HG03103 (cell line): ENCODE data around the gene STIL.
"Not testable (repeated sequence)": the region's sequence is repeated elsewhere in the genome, so short reads cannot be mapped to it uniquely, and the experiment has no call there.

Source experiments
- ATAC-seq: cut with Tn5 transposase; IDR thresholded peaks from one replicate; pipeline ENCODE4 v1.9.1; 2021; ENCODE audit warnings: low read depth; ENCODE audit not compliant: unreplicated experiment

Gene STIL

DNA sequence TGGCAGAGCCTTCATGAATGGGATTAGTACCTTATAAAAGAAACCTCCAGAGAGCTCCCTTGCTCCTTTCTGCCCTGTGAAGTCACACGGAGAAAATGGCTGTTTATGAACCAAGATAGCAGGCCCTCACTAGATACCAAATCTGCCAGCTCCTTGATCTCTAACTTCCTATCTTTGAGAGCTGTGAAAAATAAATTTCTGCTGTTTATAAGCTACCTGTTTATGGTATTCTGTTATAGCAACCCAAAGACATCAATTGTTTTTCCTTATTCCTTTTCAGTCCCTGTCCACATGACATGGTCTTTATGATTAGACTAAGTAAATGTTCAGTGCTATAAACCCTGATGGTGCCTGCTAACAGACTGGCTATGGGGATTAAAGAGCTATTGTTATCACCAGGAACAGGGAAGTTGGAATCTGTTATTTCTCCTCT lies 9.7 kb upstream of the STIL start:
- no peak for ATAC-seq

DNA sequence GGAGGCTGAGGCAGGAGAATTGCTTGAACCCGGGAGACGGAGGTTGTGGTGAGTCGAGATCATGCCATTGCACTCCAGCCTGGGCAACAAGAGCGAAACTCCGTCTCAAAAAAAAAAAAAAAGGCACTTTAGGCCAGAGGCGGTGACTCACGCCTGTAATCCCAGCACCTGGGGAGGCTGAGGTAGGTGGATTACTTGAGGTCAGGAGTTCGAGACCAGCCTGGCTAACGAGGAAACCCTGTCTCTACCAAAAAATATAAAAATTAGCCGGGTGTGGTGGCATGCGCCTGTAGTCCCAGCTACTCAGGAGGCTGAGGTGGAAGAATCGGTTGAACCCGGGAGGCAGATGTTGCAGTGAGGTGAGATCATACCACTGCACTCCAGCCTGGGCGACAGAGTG lies 6.0 kb upstream of the STIL start:
- ATAC-seq = not testable (repeated sequence)

DNA sequence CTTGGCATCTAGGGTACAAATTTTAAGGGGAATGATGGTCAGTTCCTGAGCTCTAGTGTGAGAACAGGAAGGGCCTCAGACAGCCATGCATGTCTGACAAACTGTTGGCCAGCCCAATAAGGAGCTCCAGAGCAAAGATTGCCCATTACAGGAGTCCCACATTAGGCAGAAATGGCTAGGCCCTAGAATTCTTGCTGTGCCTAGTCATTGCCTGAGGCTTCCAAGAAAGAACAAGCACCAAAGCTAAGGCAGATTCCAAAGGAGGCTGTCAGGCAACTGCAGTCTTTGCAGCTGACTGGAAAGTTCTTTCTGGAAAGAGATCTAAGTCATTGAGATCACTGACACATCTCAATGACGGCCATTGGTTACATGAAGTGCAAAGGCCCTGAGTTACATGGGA lies 3.9 kb upstream of the STIL start:
- ATAC-seq = no peak

DNA sequence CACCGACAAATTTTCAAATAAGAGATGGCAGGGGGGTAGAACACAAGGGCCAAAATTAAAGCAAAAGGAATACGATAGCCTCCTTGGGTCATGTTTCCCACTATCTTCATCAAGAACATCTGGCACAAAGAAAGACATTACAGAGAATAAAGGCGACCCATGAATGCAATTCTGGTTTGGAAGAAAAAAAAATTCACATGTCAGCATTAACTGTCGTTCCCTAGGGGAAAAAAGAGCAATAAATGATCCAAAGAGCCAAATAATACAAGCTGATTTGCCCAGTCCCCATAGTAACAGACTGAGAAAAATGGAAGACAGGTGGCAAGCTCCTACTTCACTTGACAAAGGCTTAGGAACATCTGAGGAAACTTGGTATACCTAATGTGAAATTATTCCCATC lies 4.5 kb downstream of the STIL start:
- no peak for ATAC-seq

DNA sequence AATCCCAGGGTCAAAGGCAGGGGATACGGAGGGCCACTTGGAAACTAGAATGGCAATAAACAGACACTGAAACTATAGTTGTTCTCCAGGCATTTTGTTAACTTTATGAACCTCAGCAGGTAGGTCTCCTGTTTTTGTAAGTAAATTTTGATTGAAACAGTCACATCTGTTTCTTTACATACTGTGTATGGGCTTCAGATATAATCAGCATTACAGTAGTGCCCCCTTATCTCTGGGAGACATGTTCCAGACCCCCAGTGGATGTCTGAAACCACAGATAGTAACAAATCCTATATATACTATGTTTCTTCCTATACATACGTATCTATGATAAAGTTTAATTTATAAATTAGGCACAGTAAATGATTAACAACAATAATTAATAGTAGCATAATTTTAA lies 11.5 kb downstream of the STIL start:
- no peak for ATAC-seq

DNA sequence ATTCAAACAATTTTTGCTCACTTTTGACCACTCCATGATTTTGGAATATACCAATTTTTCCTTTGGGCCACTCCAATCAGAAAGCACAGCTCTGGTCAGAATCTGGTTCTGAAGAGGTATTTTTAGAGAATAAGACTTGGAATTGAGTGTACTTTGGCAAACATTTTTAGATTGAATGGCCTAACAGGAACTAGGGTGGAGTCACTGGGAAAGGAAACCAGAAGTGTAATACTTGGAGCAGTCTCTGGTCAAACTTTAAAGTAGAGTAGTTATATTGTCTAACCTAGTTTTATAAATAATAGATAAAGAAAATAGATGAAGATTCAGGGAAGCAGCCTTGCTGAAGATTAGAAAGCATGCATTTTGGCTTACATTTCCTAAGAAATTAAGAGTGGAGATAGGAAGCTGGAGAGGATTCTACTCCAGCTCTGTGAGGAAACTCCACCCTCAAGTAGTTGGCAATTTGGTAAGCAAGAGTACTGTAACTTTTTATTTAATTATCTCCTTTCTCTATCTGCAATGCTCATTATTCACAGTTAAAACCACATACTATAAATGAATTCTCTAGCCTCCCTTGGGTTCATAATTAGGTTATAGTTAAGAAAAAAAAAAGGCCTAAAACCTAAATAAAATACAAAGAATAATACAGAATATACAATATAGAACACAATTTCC lies 15.8 kb downstream of the STIL start:
- no peak for ATAC-seq

DNA sequence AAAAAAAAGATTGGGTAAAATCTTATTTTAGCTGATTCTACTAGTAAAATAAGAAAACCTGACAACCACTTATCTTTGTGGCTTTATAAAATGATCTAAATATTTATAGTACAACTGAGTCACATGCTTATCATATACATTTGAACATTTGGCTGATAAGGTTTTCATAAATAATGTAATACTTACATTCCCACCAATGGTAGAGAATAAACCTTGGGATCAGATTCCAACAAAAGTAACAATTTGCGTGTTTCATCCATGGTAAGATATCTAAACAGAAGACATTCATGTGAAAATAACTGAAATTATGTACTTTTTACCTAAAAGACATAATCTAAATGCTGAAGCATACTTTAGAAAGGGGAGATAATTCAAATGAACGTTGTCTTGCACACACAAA lies 18.4 kb downstream of the STIL start:
- ATAC-seq = no peak

DNA sequence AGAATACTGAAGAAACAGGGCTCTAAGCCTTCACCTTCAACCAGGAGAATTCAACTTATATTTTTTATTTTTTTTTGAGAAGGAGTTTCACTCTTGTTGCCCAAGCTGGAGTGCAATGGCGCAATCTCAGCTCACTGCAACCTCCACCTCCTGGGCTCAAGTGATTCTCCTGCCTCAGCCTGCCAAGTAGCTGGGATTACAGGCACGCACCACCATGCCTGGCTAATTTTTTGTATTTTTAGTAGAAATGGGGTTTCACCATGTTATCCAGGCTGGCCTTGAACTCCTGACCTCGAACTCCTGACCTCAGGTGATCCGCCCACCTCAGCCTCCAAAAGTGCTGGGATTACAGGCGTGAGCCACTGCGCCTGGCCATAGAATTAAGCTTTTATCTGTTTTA lies 19.1 kb downstream of the STIL start:
- ATAC-seq = not testable (repeated sequence)

DNA sequence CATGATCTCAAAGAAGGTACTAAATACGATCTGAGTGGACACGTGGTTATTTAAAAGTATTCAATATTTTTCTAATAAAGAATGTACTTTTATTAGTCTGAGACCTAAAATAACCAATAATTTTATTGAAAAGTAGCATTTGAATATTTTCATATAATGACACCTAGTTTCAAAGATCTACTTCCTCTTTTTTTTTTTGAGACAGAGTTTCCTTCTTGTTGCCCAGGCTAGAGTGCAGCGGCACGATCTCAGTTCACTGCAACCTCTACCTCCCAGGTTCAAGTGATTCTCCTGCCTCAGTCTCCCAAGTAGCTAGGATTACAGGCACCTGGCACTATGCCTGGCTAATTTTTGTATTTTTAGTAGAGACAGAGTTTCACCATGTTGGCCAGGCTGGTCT lies 25.8 kb downstream of the STIL start:
- ATAC-seq = not testable (repeated sequence)

DNA sequence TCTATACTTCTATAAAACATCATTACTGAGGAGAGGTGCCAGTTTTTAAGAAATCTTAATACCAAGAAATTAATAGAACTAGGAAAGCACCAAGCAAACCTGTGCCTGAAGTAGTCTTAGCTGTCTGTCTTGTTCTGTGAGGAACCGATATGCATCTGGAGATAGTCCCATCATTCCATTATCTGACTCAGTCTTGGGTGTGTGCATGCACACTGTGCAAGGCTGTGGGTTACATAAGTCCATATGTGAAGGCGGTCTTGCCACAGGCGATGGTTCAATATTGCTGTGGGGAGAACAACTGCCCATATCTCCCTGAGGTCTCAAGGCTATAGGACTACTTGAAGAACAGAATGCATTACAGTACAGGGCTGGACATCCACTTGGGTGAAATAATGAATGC lies 33.8 kb downstream of the STIL start:
- no peak for ATAC-seq

DNA sequence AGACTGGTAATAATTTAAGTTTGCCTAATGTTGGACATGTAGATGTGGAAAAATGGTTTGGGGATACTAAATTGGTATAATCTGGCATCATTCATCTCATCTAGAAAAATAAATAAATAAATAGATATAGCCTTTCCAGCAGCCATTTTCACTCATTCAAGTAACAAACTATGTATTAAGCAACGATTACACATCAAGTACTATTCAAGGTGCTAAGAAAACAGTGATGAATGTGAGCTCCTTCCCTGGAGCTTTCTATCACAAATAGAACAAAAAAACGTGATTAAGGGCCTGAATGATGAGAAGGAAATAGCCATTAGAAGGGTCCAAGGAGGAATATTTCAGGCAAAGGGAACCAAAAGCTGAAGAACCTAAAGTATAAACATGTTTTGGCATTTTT lies 37.1 kb downstream of the STIL start:
- no peak for ATAC-seq

DNA sequence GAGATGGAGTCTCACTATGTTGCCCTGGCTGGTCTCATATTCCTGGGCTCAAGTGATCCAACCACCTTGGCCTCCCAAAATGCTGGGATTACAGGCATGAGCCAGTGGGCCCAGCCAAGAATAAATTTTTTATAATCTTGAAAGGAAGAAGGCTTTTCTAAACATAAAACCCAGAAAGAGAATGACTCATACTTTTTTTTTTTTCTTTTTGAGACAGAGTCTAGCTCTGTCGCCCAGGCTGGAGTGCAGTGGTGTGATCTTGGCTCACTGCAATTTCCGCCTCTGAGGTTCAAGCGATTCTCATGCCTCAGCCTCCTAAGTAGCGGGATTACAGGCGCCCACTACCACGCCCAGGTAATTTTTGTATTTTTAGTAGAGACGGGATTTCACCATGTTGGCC lies 38.1 kb downstream of the STIL start:
- ATAC-seq = not testable (repeated sequence)

DNA sequence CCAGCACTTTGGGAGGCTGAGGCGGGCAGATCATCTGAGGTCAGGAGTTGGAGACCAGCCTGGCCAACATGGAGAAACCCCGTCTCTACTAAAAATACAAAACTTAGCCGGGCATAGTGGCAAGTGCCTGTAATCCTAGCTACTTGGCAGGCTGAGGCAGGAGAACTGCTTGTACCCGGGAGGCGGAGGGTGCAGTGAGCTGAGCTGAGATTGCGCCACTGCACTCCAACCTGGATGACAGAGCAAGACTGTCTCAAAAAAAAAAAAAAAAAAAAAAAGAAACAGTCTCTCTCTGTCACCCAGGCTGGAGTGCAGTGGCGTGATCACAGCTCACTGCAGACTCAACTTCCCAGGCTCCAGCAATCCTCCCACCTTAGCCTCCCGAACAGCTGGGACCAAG lies 48.4 kb downstream of the STIL start:
- not testable (repeated sequence) for ATAC-seq

DNA sequence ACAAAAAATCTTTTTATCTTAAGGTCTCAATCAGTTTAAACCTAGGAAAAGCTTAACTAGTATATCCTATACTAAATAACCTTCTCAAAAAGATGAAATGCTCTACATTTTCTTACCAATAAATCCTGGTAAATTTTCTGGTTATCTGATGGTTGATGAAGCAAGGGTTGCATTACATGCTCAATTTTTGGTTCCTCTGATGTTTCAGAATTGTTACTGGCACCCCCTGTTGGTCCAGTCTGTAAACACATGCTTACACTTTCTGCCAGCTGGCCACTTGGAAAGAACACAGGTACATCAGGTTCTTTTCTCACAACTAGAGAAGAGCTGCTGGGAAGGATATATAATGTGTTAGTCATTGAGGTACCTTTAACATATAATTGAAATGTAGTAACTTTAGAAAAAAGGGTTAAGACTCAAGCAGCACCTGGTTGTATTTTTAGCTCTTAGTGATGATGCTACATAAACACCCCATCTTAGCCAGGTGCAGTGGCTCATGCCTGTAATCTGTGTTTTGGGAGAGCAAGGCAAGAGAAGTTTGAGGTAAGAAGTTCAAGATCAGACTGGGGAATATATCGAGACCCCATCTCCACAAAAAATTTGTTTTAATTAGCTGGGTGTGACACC lies 51.0 kb downstream of the STIL start:
- ATAC-seq = no peak

DNA sequence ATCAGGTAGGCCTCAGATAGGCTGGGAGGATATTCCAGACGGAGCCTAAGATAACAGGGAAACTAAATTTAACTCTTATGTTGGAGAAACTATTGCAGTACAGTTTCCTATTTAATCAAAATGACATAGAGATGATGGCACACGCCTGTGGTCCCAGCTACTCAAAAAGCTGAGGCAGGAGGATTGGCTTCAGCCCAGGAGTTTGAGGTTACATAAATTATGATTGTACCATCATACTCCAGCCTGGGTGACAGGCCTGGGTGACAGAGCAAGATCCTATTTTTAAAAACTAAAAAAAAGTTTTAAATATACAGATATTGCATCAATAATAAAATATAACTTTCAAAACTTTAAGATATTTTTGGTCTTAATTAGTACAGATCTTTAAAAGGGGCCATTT lies 56.7 kb downstream of the STIL start:
- ATAC-seq = no peak

DNA sequence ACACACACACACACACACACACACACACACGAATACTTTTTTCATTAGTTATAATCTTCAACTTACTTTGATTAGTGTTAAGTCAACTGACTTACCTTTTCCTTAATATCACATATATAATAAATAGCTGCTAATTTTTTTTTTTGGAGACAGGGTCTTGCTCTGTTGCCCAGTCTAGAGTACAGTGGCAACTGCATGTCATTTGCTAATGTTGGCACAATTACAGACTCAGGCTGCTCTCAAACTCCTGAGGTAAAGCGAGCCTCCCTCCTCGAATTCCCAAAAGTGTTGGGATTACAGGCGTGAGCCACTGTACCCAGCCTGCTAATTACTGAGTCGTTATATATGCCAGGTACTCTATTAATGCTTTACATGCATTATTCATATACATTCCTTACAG lies 61.2 kb downstream of the STIL start:
- no peak for ATAC-seq

DNA sequence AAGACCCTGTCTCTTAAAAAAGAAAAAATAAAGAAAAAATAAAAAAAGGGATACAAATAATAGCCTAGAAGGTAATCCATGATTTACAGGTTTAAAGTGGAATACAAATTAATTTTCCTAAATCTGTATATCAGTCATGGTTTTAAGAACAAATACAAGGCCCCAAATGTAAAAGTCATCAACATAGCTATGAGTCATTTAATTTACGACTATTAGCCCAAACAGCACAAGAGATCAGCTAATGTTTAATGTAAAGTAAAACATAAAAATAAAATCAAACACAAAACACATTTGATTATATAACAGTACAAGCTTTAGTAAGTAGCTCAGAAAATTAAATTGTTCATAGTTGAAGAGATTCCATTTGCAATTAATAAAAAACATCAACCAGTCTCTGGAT lies 61.6 kb downstream of the STIL start:
- no peak for ATAC-seq

DNA sequence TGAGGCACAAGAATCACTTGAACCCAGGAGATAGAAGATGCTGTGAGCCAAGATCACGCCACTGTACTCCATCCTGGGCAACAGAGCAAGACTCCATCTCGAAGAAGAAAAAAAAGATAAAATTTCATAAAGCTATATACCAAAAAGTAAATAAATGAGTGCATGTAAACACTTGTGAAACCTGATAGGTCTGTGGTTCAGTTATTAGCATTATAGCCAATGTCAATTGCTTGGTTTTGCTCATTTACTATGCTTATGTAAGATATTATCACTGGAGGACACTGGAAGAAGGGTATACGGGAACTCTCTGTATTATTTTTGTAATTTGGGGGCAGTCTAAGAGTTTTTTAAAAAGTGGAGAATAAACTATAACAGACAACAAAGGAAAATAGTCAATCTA lies 64.2 kb downstream of the STIL start:
- no peak for ATAC-seq

DNA sequence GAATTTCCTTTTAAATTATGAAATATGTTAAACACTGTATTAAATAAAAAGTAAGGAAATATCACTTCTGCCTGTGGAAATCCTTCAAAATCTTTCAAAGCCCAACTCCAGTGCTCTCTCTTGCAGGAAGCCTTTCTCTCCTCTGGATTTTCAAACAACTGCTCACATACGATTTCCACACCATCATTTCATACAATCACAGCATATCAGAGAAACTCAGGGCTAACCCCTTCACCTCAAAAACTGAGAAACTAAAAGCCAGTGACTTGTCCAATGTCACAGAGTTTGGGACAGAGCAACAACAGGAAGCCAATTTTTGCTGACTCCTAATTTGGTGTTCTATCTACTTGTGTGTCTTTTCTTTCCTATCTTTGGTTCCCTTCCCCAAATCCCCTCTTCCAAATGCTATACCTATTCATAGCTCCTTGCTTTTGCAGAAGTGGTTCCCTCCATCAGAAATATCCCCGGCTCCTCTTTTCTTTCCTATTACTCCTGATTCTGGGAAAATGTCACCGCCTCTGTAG lies 69.5 kb downstream of the STIL start:
- ATAC-seq = no peak

DNA sequence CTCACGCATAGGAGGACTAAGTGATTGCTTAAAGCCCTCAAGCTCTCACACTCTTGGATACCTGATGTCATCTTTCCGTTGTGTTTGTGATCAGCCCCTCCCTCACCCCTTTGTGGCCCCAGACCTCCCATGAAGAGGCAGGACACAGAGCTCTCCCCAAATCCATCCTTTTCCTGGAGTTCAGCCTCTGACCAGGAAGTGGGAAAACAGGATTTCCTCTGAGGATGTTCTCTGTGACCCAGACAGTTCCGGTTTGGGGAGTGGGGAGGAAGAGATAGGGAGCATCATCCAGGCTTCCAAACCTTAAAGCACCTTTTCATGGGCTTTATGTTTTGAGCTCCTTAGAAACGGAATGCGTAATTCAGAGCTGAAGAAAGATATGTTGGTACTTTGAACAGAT lies 70.0 kb downstream of the STIL start:
- no peak for ATAC-seq

DNA sequence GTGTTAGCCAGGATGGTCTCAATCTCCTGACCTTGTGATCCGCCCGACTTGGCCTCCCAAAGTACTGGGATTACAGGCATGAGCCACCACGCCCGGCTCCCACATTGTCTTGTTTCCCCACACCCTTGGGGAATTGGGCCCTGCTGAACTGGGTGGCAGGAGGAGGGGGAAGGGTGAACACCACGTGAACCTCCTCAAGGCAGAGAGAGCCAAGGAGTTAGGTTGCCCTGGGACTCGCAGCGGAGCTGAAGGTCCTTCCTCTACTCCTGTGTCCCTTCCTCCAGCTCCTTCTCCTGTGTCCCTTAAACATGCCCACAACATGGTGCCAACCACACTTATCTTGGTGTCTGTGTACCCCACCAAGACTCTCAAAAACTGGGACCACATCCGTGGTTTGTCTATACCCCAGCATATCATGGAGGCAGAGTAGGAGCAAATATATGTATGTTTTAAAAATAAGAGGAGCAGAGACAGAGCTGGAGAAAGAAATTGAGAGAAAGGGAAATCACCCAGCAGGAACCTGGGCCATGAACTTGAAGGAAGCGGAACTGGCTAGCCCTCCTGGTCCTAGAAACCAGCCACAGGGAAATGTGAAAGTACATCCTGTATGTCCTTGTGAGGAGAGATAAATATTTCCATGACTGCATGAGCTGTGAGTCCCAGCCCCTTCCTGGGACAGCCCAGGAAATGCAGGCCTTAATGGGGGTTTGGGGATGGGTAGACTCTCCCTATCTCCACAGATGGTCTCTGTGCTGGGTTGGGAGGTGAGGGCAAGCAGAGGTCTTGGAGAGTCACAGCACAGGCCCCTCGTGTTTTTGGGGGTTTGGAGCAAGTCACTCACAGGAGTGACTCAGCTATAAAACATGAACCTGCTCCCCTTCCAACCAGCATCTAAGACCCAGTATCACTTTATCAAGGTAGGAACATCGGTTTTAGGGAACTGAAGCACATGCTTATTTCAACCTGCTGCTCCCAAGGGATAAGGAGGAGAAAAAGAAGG lies 72.5 kb downstream of the STIL start:
- no peak for ATAC-seq
